Activated gamma-delta T cell treated with anti-CD3 and anti-CD28 coated beads, Interleukin-2, amount 50 U/mL, for 16 hours (primary cell): ENCODE measurements around the gene PAK6.
A peak's percentile ranks its signal among the peaks of the same experiment; 100 is the strongest.

Source experiments
- DNase-seq: peaks from one replicate; pipeline ENCODE4 v3.0.0-alpha.2; 2020; ENCODE audit warnings: low read depth

PAK6 gene

GRCh38 chr15:40255033-40255432 is 16.2 kb downstream of the PAK6 start:
- no peak for DNase-seq

- no peak for DNase-seq
Measured at GRCh38 chr15:40256638-40257235, 17.9 kb downstream of the PAK6 start.

- no peak for DNase-seq
Measured at GRCh38 chr15:40257656-40258450, 19.0 kb downstream of the PAK6 start.

- no peak for DNase-seq
Measured at GRCh38 chr15:40258544-40258943, 19.7 kb downstream of the PAK6 start.

GRCh38 chr15:40259021-40259420 is 20.2 kb downstream of the PAK6 start:
- no peak for DNase-seq

DNA sequence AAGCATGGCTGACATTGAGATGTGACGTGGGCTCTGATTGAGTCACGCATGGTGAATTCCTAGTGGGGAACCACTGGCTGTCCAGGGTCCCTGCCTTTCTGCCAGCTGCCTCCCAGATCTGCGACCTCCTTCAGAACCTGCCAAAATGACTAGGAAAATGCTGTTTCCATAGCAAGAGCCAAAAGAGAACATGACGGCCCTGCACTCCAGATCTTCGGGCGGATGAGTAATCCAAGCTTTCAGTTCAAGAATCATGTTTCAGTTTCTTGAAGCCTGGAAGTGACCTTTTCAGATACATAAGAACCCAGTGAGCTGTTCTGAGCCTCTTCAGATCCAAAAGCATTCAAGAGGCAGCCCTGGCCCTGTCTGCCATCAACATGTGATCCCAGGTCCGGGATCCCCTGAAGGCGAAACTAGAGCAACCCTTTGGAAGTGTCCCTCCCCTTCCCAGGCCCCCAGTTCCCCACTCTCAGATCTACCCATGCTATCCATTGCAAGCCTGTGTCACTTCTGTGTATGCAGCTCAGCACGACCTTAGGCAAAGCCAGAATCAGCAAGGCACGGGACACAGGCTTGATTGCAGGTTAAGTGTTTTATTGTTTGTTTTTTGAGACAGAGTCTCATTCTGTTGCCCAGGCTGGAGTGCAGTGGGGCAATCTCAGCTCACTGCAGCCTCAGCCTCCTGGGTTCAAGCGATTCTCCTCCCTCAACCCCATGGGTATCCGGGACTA is 24.3 kb downstream of the PAK6 start:
- DNase-seq = no peak

DNA sequence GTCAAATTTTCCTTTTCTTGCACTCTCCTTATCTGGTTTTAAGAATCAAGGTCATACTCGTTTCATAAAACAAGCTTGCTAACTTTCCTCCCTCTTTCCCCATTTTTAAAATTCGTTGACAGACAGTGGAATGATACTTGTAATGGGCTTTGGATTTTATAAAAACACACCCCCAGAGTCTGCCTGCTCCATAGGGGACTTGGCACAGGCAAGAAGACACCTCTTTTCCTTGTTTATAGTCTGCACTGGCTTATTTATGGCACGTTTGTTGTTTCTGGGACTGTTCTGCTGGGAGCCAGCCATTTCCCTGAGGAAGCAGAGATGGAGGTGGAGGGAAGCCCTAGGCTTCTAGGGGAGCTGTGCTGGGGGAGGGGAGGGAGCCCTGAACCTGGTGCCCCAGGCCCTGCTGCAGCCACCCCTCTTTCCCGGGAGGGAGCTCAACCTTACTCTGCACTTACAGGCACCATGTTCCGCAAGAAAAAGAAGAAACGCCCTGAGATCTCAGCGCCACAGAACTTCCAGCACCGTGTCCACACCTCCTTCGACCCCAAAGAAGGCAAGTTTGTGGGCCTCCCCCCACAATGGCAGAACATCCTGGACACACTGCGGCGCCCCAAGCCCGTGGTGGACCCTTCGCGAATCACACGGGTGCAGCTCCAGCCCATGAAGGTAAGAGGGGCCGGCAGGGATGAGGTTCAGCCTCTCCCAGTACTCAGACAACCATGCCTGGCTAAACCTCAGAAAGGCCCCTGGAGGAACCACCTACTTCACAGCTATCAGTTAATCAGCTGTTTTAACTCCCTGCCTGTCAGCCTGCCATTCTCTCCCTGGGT is 25.7 kb downstream of the PAK6 start:
- DNase-seq = no peak

DNA sequence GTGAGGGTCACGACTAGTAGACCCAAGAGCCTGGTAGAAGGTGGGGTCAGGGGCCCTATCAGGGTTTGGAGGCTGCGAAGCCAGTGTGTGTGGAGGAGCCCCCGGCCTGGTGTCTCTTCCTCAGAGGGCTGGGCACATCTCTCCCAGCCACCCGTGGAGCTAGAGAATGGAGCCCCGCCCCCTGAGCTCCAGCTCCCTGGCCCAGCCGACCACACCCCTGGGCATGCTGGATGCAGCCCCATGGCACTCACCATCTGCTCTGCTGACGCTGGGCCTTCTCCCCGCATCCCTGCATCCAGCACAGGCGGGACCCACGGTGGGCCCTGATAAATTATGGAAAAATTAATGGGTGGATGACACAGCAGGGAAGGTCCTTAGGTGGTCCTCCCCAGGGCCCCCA is 26.5 kb downstream of the PAK6 start:
- no peak for DNase-seq

DNA sequence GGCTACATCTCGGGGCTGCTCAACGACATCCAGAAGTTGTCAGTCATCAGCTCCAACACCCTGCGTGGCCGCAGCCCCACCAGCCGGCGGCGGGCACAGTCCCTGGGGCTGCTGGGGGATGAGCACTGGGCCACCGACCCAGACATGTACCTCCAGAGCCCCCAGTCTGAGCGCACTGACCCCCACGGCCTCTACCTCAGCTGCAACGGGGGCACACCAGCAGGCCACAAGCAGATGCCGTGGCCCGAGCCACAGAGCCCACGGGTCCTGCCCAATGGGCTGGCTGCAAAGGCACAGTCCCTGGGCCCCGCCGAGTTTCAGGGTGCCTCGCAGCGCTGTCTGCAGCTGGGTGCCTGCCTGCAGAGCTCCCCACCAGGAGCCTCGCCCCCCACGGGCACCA is 27.0 kb downstream of the PAK6 start:
- no peak for DNase-seq

GRCh38 chr15:40266828-40267304 is 28.0 kb downstream of the PAK6 start:
- DNase-seq = no peak

- DNase-seq = no peak
Measured at GRCh38 chr15:40267670-40268069, 28.8 kb downstream of the PAK6 start.

DNA sequence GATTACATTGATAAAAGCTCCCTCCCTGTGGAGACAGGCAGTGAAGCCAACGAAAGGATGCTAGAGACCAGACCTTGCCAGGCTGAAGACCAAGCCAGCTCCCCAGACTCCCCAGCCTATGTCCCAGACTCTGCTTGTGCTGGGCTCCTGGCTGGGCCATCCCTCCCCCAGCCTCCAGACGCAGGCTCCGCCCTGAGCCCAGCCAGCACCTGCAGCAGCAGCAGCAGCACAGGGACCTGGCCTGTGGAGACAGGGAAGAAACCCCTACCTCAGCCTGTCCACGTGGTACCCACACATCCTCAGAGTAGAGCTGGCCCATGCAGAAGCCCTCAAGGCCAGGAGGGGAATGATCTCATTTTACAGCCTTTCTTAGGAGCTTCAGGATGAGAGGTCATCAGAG is 30.7 kb downstream of the PAK6 start:
- DNase-seq = no peak

- no peak for DNase-seq
Measured at GRCh38 chr15:40270246-40270995, 31.6 kb downstream of the PAK6 start.

DNA sequence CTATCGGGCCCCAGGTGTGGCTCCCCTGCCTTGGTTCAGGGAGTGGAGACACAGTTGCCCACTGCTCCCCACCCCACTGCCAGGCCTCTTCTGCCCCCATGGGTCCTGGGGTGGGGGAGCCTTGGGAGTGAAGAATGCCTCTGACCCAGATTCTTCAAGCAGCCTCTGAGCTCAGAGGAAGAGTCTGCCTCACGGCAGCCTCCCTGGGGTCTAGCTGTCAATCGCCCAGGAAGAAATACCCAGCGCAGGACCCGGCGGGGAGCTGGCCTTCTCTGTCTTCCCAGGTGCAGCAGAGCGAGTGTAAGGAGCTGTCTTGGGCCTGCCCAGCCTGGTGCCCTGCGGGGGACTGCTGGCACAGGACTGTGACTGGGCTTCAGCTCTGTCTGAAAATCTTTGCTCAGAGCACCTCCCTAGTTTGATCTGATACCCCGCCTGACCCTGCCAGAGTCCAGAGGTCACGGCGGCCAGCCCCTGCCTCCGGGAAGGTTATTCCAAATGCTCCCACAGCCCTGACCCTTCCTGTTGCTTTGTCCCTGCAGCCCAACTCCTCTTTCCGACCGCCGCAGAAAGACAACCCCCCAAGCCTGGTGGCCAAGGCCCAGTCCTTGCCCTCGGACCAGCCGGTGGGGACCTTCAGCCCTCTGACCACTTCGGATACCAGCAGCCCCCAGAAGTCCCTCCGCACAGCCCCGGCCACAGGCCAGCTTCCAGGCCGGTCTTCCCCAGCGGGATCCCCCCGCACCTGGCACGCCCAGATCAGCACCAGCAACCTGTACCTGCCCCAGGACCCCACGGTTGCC is 33.0 kb downstream of the PAK6 start:
- DNase-seq = no peak

GRCh38 chr15:40272485-40273056 is 33.7 kb downstream of the PAK6 start:
- no peak for DNase-seq

DNA sequence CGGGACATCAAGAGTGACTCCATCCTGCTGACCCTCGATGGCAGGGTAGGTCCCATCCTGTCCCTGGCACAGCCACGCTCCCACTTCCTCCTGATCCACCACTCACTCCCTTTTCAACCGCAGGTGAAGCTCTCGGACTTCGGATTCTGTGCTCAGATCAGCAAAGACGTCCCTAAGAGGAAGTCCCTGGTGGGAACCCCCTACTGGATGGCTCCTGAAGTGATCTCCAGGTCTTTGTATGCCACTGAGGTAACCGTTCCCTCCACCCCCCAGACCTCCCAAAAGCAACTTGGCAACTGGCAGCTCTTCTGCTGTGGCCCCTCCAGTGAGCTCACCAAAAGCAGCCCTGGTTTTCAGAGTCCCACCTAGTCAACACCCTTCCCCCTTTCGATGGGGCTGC is 34.6 kb downstream of the PAK6 start:
- DNase-seq = no peak

GRCh38 chr15:40274350-40275274 is 35.7 kb downstream of the PAK6 start:
- peak; percentile 85 for DNase-seq

DNA sequence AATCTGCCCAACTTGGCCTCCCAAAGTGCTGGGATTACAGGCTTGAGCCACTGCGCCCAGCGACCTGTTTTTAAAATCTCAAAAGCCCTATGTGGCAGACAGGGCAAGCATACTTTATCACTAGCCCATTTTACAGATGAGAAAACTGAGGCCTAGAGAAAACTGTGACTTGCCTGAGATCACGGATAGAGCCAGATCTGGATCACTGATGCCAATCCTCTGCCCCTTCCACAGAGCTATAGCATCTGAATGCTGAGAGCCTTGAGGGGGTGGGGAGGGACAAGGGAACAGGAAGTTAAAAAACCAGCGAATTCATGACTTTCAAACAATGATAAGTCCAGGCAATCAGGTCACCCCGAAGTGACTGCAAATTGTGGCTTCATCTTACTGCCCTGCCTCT is 36.7 kb downstream of the PAK6 start:
- no peak for DNase-seq

- DNase-seq = no peak
Measured at GRCh38 chr15:40275954-40276353, 37.1 kb downstream of the PAK6 start.
